ENCODE measurements around the gene GRID2IP. TPM values are rescaled to one million over a fixed set of nuclear protein-coding genes. Genes with fewer than 3 reads are reported as not detected.

GRID2IP gene
- total RNA-seq, 2 donors from 2014 or later = 0.73 to 2.6 TPM

DNA sequence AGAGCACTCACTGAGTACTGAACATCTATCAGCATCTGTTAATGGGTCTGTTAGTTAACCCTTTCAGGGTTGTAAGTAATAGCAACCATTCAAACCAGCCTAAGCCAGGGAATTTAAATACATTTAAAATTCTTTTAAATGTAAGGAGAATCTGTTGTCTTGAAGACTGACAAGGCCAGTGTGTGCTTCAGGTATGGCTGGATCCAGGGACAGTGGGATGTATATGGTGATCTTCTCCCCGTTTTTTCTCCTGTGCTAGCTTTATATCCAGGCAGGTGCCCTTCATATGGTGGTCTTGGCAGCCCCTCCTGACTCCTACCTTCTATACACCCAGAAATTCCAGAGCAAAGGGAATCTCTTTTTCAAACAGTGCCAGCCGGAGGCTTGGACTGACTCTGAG, 56.9 kb downstream of the GRID2IP start:
- Histone ChIP-seq H3K9me3 (no peaks in the 10 kb centered on the region), H3K27ac (no peak overlapping the region), H3K36me3 (no peaks in the 10 kb centered on the region), H3K27me3 (replicated peaks; ENCODE audit: insufficient read depth) (no peaks in the 10 kb centered on the region), H3K4me1 (replicated peaks) (no peaks in the 10 kb centered on the region), H3K4me3 (no peak overlapping the region)
- no peak for DNase-seq (ENCODE audit: low spot score)
- intact Hi-C loops (cut with DNase I) = no loop called here
- 84% methylated on average over 2 of the region's 2 CpGs for WGBS
- TF ChIP-seq CTCF (IDR thresholded peaks at IDR 0.05) = no peak
- TF ChIP-seq POLR2AphosphoS5 (IDR thresholded peaks at IDR 0.05) = no peak
- no peak for TF ChIP-seq POLR2A (IDR thresholded peaks at IDR 0.05)

- Histone ChIP-seq H3K36me3 (no peaks in the 10 kb centered on the region), H3K27me3 (replicated peaks; ENCODE audit: insufficient read depth) (no peaks in the 10 kb centered on the region), H3K27ac (no peak overlapping the region), H3K9me3 (no peaks in the 10 kb centered on the region), H3K4me3 (no peak overlapping the region), H3K4me1 (replicated peaks) (no peaks in the 10 kb centered on the region)
- 80% methylated on average over 10 of the region's 10 CpGs for WGBS
- TF ChIP-seq POLR2A (IDR thresholded peaks at IDR 0.05) (no peak), CTCF (IDR thresholded peaks at IDR 0.05) (no peak), POLR2AphosphoS5 (IDR thresholded peaks at IDR 0.05) (no peak)
- no peak for DNase-seq (ENCODE audit: low spot score)
- intact Hi-C loops (cut with DNase I) = no loop called here
These were observed 60.1 kb downstream of the GRID2IP start for GRCh38 chr7:6491194-6491593.

- WGBS = 40% methylated on average over 1 of the region's 1 CpG
- no peaks in the 10 kb centered on the region for H3K4me1 ChIP-seq (replicated peaks)
- intact Hi-C loops (cut with DNase I) = no loop called here
- no peaks in the 10 kb centered on the region for H3K9me3 ChIP-seq
- DNase-seq (ENCODE audit: low spot score) = no peak
- no peaks in the 10 kb centered on the region for H3K36me3 ChIP-seq
- H3K27me3 ChIP-seq (replicated peaks; ENCODE audit: insufficient read depth) = no peaks in the 10 kb centered on the region
- no peak overlapping the region for H3K4me3 ChIP-seq
- H3K27ac ChIP-seq = no peak overlapping the region
- TF ChIP-seq POLR2AphosphoS5 (IDR thresholded peaks at IDR 0.05) (no peak), POLR2A (IDR thresholded peaks at IDR 0.05) (no peak), CTCF (IDR thresholded peaks at IDR 0.05) (no peak)
These were observed 61.6 kb downstream of the GRID2IP start for GRCh38 chr7:6489612-6490011.

GRCh38 chr7:6487184-6487545, 64.1 kb downstream of the GRID2IP start:
- no peak overlapping the region for H3K4me3 ChIP-seq
- no peaks in the 10 kb centered on the region for H3K36me3 ChIP-seq
- H3K27me3 ChIP-seq (replicated peaks; ENCODE audit: insufficient read depth) = no peaks in the 10 kb centered on the region
- DNase-seq (ENCODE audit: low spot score) = no peak
- 96% methylated on average over 4 of the region's 4 CpGs for WGBS
- intact Hi-C loops (cut with DNase I) = no loop called here
- H3K9me3 ChIP-seq = no peaks in the 10 kb centered on the region
- H3K4me1 ChIP-seq (replicated peaks) = no peaks in the 10 kb centered on the region
- no peak overlapping the region for H3K27ac ChIP-seq
- TF ChIP-seq CTCF (IDR thresholded peaks at IDR 0.05) (no peak), POLR2A (IDR thresholded peaks at IDR 0.05) (no peak), POLR2AphosphoS5 (IDR thresholded peaks at IDR 0.05) (no peak)

DNA sequence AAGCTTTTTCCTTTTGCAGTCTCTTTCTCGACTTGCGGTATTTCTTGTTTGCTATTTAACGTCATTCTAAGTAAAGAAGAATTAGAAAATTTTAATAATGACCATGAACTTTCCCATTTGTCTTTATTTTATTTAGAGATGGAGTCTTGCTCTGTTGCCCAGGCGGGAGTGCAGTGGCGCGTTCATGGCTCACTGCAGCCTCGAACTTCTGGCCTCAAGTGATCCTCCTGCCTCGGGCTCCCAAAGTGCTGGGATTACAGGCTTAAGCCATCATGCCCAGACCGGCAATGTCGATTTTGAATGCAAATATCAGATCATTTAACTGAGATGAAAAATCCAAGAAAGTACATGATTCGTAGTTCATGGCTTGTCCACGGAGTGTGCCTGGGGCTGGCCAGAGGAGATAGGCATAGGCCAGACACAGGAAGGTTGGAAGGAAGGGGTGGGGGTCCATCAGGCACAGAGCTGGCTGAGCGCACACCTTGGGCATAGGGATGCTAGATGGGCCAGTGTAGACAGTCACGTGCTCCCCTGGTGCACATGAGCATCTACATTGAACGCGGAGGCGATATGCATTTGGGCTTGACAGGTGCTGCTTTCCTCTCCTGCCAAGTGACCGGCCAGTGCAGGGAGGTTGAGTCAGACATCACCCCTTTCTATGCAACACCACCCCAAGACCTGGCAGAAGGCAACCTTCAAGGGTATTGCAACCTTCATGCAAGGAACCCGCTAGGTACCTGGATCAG, 64.7 kb downstream of the GRID2IP start:
- H3K4me3 ChIP-seq = no peak overlapping the region
- no peak for DNase-seq (ENCODE audit: low spot score)
- TF ChIP-seq POLR2AphosphoS5 (IDR thresholded peaks at IDR 0.05) (no peak), POLR2A (IDR thresholded peaks at IDR 0.05) (no peak), CTCF (IDR thresholded peaks at IDR 0.05) (no peak)
- no peaks in the 10 kb centered on the region for H3K36me3 ChIP-seq
- intact Hi-C loops (cut with DNase I) = no loop called here
- no peaks in the 10 kb centered on the region for H3K27me3 ChIP-seq (replicated peaks; ENCODE audit: insufficient read depth)
- no peaks in the 10 kb centered on the region for H3K4me1 ChIP-seq (replicated peaks)
- no peak overlapping the region for H3K27ac ChIP-seq
- WGBS = 91% methylated on average over 19 of the region's 19 CpGs
- H3K9me3 ChIP-seq = no peaks in the 10 kb centered on the region

Data from prostate gland (tissue), 2 donors.